Stomach (tissue), 9 donors: ENCODE results near the gene MFSD6L. TPM values are rescaled to one million over a fixed set of nuclear protein-coding genes. Genes with fewer than 3 reads are reported as not detected.

Source experiments
- DNase-seq, 2 donors: peaks; one replicate each; pipeline versions ENCODE4 v3.0.0 to v3.0.0-alpha.2; 2013 to 2019
- H3K27ac ChIP-seq, 5 donors: fragments of 200-600 bp in 4 of 5; sonication (generic) in 4 of 5; one replicate each; pipeline ENCODE4 v1.5.1; 2013 to 2019; ENCODE audit warnings: mild to moderate bottlenecking in 1 of 5, moderate library complexity in 1 of 5
- H3K27me3 ChIP-seq, 3 donors: fragments of 200-600 bp; sonication (generic); one replicate each; pipeline ENCODE4 v1.5.1; 2017 to 2019; ENCODE audit warnings: mixed run types in 1 of 3
- H3K36me3 ChIP-seq, 4 donors: fragments of 200-600 bp; sonication (generic); 1 replicate in 3 of 4; 2 replicates in 1 of 4; pipeline ENCODE4 v1.5.1; 2016 to 2019
- H3K4me1 ChIP-seq, 4 donors: fragments of 200-600 bp; sonication (generic); one replicate each; pipeline ENCODE4 v1.5.1; 2016 to 2019
- H3K4me3 ChIP-seq, 4 donors: fragments of 200-600 bp; sonication (generic) in 3 of 4; one replicate each; pipeline ENCODE4 v1.5.1; 2016 to 2019; ENCODE audit warnings: mild to moderate bottlenecking in 1 of 4
- H3K9me3 ChIP-seq, 4 donors: fragments of 200-600 bp; sonication (generic); one replicate each; pipeline ENCODE4 v1.5.1; 2016 to 2019
- EP300 ChIP-seq: sonication (generic); formaldehyde crosslinking; IDR thresholded peaks from one replicate; pipeline ENCODE4 v1.6.1; 2017; ENCODE audit warnings: antibody characterized with exemption
- POLR2A ChIP-seq, 4 donors: fragments of 450-650 bp; IDR thresholded peaks; one replicate each; pipeline ENCODE4 v1.6.1; 2016; ENCODE audit warnings: antibody characterized with exemption in 4 of 4, control low read depth in 2 of 4, mild to moderate bottlenecking in 1 of 4, moderate library complexity in 1 of 4
- POLR2AphosphoS5 ChIP-seq, 3 donors: sonication (generic); formaldehyde crosslinking; IDR thresholded peaks; one replicate each; pipeline ENCODE4 v1.6.1; 2016; ENCODE audit warnings: antibody characterized with exemption in 3 of 3
- WGBS, 5 donors: extraction: QIAGEN DNeasy Blood & Tissue Kit in 3 of 5; methylation state at CpG; one replicate each; pipeline versions ENCODE4 v1.1.5 to v1.1.7; 2013 to 2018; 5-methylcytosine and 5-hydroxymethylcytosine counted together
- intact Hi-C: fragments of 100-400 bp; cut with DNase I; formaldehyde crosslinking; loops from one replicate; pipeline ENCODE4 v1.15.1; 2023; ENCODE audit warnings: low total_unique reads
- polyA plus RNA-seq, 3 donors: library from polyadenylated mRNA; stranded (reverse); fragments of 200-250 nt; gene quantifications; one replicate each; pipeline ENCODE4 v1.2.3, GENCODE V29; 2013
- total RNA-seq, 5 donors: library from RNA; depleted of rRNA; stranded (reverse); fragments of >200 nt; gene quantifications; one replicate each; pipeline versions ENCODE4 v1.1.0 to v1.2.3, GENCODE V29; 2014 to 2016
- TF ChIP-seq, protein P1 (sequence below), 7 experiments: fragments of 450-650 bp in 4 of 7; fragments of 200-600 bp in 3 of 7; sonication (generic) in 3 of 7; IDR thresholded peaks; one replicate each; pipeline ENCODE4 v1.5.1; 2016 to 2019; ENCODE audit warnings: antibody characterized with exemption in 7 of 7, control low read depth in 2 of 7, mild to moderate bottlenecking in 1 of 7
- donor health status: healthy with polysubstance abuse.
- donor health status: Bipolar disorder and iron deficiency.
- donor health status: healthy.

The MFSD6L gene
- total and polyA plus RNA-seq, 8 donors: 0.76 to 22.6 (median 4.5) TPM; not detected in 2

DNA sequence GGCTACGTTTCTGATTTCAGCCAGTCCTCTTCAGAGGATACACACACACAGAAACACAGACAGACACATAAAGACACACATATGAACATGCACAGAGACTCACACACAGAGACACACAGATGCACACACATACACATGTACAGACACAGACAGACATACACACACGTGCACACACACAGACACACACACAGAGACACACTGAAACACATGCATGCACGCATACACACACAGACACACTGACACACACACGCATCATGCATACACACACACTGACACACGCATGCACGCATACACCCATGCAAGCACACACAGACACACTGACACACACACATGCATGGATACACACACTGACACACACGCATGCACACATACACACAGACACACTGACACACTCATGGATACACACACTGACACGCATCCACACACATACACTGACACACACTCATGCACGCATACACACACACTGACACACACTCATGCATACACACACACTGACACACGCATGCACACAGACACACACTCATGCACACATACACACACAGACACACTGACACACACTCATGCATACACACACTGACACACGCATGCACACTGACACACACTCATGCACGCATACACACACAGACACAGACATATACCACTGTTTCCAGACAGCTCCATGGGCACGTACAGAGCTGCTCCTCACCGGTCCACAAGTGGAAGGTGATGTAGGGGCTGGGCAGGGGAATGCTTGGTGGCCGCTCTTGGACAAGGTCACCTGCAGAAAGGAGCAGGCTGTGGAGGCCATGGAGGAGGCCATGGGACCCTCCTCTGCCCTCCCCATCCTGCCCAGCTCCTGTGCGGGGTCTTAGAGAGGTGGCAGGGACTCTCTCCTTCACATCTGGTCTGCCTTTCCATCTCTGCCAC is 30.1 kb upstream of the MFSD6L start:
- Histone ChIP-seq H3K4me1 (no peaks in the 10 kb centered on the region), H3K27ac (no peak overlapping the region), H3K9me3 (peaks cover 0 to 6% (median 3%) of the 10 kb centered on the region in 4 donors), H3K36me3 (no peaks in the 10 kb centered on the region), H3K4me3 (no peak overlapping the region), H3K27me3 (peaks cover 0 to 58% (median 7%) of the 10 kb centered on the region in 3 donors)
- 87 to 92% (median 90%) methylated on average over 13 to 16 of the region's 16 CpGs for WGBS, 5 donors
- TF ChIP-seq POLR2A (IDR thresholded peaks at IDR 0.05) (no peak), POLR2AphosphoS5 (IDR thresholded peaks at IDR 0.05) (no peak), EP300 (no peak)
- TF ChIP-seq, protein P1, sequence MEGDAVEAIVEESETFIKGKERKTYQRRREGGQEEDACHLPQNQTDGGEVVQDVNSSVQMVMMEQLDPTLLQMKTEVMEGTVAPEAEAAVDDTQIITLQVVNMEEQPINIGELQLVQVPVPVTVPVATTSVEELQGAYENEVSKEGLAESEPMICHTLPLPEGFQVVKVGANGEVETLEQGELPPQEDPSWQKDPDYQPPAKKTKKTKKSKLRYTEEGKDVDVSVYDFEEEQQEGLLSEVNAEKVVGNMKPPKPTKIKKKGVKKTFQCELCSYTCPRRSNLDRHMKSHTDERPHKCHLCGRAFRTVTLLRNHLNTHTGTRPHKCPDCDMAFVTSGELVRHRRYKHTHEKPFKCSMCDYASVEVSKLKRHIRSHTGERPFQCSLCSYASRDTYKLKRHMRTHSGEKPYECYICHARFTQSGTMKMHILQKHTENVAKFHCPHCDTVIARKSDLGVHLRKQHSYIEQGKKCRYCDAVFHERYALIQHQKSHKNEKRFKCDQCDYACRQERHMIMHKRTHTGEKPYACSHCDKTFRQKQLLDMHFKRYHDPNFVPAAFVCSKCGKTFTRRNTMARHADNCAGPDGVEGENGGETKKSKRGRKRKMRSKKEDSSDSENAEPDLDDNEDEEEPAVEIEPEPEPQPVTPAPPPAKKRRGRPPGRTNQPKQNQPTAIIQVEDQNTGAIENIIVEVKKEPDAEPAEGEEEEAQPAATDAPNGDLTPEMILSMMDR (IDR thresholded peaks at IDR 0.05): no peak
- intact Hi-C loops: no loop called here
- no peak for DNase-seq

DNA sequence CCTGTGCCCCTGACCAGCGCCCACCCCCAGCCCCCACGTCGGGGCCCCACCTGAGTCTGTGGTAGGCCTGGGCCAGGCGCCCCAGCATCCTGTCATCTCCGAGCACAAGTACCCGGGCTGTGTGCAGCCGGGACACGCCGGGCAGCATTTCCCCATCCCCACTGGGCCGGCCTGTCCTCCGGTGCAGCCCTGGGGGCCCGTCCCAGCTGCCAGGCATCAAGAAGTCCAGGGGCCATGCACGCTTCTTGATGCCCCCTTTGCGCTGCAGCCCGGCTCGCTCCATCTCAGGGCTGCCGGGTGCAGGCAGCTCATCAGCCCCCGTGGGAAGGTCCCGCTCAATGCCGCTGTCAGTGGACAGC is 29.3 kb upstream of the MFSD6L start:
- TF ChIP-seq POLR2AphosphoS5 (IDR thresholded peaks at IDR 0.05) (no peak), EP300 (no peak), POLR2A (IDR thresholded peaks at IDR 0.05) (no peak)
- TF ChIP-seq, protein P1 (IDR thresholded peaks at IDR 0.05): no peak
- H3K36me3 ChIP-seq: no peaks in the 10 kb centered on the region
- H3K4me3 ChIP-seq: no peak overlapping the region
- DNase-seq: no peak
- intact Hi-C loops: no loop called here
- 89 to 100% (median 90%) methylated on average over 1 to 20 of the region's 20 CpGs for WGBS, 5 donors
- H3K27me3 ChIP-seq: peaks cover 0 to 57% (median 7%) of the 10 kb centered on the region in 3 donors
- peaks cover 0 to 14% (median 6%) of the 10 kb centered on the region in 4 donors for H3K9me3 ChIP-seq
- no peaks in the 10 kb centered on the region for H3K4me1 ChIP-seq
- H3K27ac ChIP-seq: no peak overlapping the region

DNA sequence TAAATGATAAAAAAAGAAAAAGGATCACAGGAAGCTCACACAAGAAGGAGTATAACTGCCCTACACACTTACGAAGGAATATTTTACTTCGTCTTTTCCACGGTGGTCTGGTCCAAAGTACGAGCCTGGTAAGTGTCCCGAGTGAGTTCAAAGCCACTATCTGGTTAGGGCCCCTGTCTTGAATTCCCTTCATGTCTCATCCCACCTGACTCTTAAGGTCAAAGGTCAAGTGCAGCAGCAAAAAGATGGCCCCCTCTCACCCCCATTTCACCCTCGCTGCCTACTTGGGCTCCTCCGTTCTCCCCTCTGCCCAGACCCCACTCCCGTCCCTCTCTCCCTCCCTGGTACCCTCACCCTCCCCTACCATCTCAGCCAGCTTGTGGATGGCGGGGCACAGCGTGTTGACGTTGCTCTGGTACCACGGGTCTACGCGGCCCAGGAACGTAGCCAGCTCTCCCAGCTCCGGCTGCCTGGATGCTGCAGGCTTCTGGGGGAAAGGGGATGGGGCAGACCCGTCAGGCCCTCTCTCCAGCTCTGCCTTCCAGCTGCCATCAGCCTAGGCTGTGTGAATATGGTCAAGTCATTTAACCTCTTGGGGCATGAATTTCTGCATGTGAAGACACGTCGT is 27.8 kb upstream of the MFSD6L start:
- no peak overlapping the region for H3K27ac ChIP-seq
- WGBS, 5 donors: 75 to 81% (median 76%) methylated on average over 19 of the region's 19 CpGs
- peaks cover 0 to 59% (median 0%) of the 10 kb centered on the region in 3 donors for H3K27me3 ChIP-seq
- DNase-seq: no peak
- no peak overlapping the region for H3K4me3 ChIP-seq
- H3K9me3 ChIP-seq: peaks cover 0 to 14% (median 6%) of the 10 kb centered on the region in 4 donors
- H3K36me3 ChIP-seq: no peaks in the 10 kb centered on the region
- intact Hi-C loops: no loop called here
- H3K4me1 ChIP-seq: no peaks in the 10 kb centered on the region
- TF ChIP-seq EP300 (no peak), POLR2A (IDR thresholded peaks at IDR 0.05) (no peak)

DNA sequence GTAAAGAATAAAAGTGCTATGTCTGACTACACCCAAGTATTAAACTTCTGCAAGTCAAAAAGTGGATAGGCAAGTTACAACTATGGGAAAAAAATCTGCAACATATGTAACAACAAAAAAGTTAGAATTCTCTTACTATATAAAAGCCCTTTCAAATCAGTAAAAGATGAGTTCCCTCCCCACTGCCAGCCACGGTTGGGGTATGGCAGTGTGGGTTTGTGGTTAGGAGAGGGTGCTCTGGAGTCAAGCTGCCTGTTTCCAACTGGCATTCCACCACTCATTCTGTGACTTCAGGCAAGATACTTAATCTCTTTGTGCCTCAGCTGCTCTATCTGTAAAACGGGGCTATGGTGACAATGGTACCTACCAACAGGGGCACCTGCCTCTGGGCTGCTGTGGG is 26.6 kb upstream of the MFSD6L start:
- Histone ChIP-seq H3K27ac (no peak overlapping the region), H3K4me1 (no peaks in the 10 kb centered on the region), H3K9me3 (peaks cover 0 to 14% (median 6%) of the 10 kb centered on the region in 4 donors), H3K36me3 (no peaks in the 10 kb centered on the region), H3K4me3 (no peak overlapping the region), H3K27me3 (peaks cover 0 to 59% (median 0%) of the 10 kb centered on the region in 3 donors)
- DNase-seq: no peak
- TF ChIP-seq POLR2AphosphoS5 (IDR thresholded peaks at IDR 0.05): no peak
- no peak for TF ChIP-seq EP300
- TF ChIP-seq POLR2A (IDR thresholded peaks at IDR 0.05): no peak
- TF ChIP-seq, protein P1 (IDR thresholded peaks at IDR 0.05): no peak
- 57 to 67% (median 66%) methylated on average over 2 of the region's 2 CpGs for WGBS, 5 donors
- intact Hi-C loops: no loop called here
